ENCODE measurements around the gene PLXNC1.

PLXNC1 gene

DNA sequence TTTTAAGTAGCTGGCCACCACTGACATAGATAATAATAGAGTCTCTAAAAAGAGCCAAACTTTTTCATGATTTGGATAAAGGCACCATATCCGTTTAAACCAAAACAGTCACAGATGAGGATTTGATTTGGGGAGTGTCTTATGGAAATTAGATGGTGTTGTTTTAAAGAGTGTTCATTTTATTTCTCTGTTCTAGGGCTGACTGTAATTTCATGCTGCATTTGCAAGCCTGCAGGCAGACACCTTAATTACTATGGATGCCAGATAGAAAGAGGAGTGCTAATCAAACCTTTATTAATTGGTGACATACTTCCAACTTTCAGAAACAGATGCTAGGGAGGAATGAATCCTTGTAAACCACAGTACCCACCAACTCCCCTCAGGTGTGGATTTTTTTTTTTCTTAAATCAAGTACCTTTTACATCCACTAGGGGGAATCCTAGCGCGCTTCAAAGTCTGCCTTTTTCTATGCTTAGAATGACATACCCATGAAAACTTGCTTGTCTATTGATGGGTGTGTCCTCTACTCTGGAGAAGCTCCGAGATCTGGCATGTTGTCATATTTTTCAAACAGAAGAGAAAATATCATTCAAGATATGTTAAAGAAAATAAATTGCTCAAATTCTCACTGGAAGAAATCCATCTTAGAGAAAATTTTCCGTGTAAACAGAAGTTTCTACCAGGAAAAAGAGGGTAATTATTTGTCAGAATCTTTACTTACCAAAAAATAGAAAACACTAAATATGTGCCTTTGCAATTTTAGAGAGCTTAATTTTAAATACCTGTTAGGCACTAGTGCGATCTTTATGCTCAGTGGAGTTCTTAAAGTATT, 14.2 kb upstream of the PLXNC1 start:
- peak in 1 of 2 experiments; percentile 21 for DNase-seq (ENCODE audit: low read depth in 2 of 2)

DNA sequence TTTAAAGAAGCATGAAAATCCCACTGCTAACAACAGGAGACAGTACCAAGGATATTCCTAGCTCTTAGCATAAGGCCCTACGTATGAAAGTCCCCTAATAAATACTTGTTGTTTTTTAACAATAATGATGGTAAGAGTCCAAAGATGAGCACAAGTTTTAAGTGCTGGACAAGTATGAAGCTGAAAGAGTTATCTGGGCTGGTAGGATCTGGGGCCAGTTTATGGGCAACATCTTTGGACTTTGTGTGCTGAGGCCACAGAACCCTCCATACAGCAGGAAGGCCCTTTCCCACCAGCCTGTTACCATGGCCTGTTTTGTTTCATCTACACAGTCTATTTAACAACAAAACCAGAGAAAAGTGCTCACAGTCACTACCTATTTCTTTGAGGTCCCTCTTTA, 12.5 kb upstream of the PLXNC1 start:
- DNase-seq (ENCODE audit: low read depth in 2 of 2): no peak

DNA sequence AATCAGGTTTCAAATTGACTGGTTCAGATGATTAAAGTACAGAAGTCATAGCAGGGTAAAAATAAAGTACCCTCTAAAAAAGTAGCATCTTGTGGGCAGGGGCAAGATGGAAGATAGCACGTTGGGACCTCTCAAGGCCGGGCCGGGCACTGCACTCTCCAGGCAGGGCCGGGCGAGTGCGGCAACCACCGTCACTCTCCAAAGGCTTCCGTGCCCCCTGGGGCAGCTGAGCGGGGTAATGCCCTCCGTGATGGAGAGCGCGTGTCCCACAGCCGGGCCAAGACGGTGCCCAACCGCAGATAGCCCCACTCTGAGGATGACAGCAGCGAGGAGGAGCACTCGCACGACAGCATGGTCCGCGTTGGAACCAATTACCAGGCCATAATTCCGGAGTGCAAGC, 8.6 kb upstream of the PLXNC1 start:
- no peak for DNase-seq (ENCODE audit: low read depth in 2 of 2)

GRCh38 chr12:94140556-94140955, 7.8 kb upstream of the PLXNC1 start:
- no peak for DNase-seq (ENCODE audit: low read depth in 2 of 2)

- DNase-seq (ENCODE audit: low read depth in 2 of 2): no peak
These were observed 7.2 kb upstream of the PLXNC1 start for GRCh38 chr12:94141004-94141764.

DNA sequence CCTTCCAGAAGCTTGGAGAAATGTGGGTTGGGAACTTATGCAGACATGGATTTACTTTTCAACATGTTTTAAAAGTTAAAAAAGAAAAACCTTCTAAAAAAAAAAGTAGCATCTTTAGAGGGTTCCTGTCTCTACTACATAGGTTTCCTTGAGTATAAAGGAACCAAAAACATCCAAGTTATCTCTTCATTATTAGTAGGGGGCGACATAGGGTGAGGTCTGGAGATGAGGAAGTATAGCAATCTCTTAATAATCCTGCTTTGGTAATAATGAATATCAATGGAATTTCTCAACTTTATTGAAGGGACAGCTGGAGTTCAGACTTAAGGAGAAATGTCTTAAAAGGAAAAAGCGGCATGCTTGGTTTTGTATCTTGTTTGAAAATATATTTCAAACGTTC, 6.5 kb upstream of the PLXNC1 start:
- DNase-seq (ENCODE audit: low read depth in 2 of 2): no peak

DNA sequence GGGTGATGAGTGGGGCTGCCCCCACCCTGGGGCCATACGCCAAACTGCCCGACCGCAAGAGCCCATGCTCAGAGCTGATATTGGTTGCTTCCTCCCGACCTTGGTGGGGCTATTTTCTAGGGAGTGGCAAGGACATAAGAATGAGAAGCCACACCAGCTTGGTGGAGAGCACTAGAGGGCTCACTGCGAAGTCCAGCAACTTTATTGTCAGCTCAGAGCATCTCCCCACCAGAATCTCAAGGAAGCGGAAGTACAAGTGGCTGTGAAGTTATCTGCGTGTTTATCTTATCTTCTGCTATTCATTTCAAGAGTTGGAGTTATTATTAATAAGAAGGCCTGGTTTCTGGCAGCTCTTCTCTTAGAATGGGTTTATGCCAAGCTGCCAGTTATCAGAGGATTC, 4.9 kb upstream of the PLXNC1 start:
- no peak for DNase-seq (ENCODE audit: low read depth in 2 of 2)

- DNase-seq (ENCODE audit: low read depth in 2 of 2): no peak
These were observed 4.4 kb upstream of the PLXNC1 start for GRCh38 chr12:94143951-94144350.

DNA sequence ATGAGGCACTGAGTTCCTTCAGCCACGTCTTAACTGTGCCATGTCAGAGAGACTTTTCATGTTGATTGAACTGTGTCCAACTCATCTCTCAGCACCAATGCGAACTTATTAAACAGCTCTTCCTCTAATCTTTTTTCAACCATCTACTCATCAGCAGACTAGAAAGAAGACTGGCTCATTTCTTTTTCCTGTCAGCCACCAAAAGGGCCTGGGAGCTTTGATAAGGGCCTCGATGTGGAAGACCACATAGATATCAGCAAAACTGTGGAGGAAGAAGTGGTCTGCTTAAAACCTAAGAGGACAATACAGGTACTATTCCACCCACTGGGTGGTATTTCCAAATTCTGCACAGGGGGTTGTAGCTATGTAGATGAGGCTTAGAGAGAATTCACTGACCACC, 3.6 kb upstream of the PLXNC1 start:
- no peak for DNase-seq (ENCODE audit: low read depth in 2 of 2)

GRCh38 chr12:94145191-94145983, 3.0 kb upstream of the PLXNC1 start:
- peak; percentile 20 to 30 for DNase-seq (ENCODE audit: low read depth in 2 of 2)

DNA sequence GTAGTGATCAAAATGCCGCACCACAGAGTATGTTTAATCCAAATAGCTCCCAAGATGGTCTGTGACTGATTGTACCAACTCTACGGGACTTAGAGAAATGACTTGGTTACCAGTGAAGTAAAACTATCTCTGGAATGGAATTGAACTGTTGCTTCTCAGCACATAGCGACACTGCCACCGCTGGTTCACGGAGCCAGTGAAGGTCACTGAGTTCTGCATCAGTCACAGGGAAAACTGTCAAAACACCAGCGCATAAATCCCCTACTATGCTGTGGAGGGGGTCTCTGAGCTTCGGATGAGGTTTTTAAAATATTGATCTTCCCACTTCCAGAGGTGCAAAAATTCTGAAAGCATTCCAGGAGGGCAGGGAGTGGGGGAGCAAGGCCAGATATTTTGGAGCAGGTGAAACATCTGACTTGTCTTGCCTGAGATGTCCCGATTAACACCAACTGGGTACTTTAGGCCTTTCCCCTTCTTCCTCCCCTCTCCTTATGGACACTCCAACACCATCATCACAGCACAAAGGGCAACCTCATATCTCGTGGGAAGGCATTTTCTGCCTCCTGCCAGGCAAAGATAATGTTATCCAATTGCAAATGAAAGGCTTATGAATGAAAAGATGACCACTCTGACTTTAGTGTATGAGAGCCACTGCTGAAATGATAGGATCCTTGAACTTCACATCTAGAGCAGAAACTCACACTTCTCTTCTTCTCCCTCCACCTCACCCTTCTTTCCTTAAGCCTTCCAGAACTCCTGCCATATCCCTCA, 2.0 kb upstream of the PLXNC1 start:
- no peak for DNase-seq (ENCODE audit: low read depth in 2 of 2)

GRCh38 chr12:94147387-94147990, 888 bp upstream of the PLXNC1 start:
- no peak for DNase-seq (ENCODE audit: low read depth in 2 of 2)

DNA sequence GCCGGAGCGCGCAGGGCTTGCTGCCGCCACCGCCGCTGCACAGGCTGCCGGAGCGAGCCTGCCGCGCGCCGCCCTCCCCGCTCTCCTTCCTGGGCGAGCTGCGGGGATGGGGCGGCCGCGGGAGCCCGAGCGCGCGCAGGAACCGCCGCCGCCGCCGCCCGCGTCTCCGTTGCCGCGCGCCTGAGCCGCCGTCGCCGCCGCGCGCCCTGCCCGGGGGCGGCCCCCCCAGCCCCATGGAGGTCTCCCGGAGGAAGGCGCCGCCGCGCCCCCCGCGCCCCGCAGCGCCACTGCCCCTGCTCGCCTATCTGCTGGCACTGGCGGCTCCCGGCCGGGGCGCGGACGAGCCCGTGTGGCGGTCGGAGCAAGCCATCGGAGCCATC, 352 bp downstream of the PLXNC1 start:
- no peak for DNase-seq (ENCODE audit: low read depth in 2 of 2)

- DNase-seq (ENCODE audit: low read depth in 2 of 2): no peak
These were observed 873 bp downstream of the PLXNC1 start for GRCh38 chr12:94149119-94149780.

- DNase-seq (ENCODE audit: low read depth in 2 of 2): no peak
These were observed 1.4 kb downstream of the PLXNC1 start for GRCh38 chr12:94149781-94150239.

DNA sequence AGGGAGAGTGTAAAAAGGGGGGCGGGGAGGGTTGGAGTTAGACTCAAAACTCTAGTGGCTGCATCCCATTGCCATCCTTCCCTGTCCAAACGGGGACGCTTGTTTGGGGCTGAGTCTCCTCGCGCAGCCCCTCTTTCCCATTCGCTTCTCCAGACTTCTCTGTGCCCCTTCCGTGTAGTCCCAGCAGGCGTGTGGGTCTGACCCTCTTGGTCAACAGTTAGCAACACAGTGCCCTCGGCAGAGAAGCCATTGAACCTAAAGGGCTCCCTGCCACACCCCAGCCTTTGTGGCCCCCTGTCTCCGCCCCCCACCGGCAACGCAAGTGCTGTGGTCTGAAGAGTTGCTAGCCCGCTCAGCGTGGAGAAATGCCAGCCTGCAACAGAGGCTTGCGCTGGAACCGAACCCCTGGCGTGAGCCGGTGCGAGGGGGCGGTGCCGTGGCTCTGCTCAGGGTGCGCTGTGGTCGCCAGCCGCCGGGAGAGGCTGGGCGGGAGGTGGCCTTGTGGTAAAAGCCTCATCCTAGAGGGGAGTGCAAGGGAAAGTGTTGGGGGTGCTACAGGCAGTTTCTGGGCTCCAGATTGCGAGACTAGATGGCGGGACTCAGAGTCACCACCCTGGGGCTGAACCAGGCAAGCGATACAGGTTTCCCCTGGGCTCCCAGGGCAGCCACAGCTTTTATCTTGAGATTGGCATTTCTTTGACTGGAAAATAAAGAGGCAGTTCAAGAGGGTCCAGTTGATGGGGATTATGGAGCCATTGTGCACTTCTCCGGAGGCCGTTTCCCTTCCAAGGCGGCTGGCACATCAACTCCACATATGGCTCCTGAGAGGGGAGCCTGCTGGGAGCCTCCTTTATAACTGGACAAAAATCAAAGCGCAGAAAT, 2.1 kb downstream of the PLXNC1 start:
- DNase-seq (ENCODE audit: low read depth in 2 of 2): no peak

DNA sequence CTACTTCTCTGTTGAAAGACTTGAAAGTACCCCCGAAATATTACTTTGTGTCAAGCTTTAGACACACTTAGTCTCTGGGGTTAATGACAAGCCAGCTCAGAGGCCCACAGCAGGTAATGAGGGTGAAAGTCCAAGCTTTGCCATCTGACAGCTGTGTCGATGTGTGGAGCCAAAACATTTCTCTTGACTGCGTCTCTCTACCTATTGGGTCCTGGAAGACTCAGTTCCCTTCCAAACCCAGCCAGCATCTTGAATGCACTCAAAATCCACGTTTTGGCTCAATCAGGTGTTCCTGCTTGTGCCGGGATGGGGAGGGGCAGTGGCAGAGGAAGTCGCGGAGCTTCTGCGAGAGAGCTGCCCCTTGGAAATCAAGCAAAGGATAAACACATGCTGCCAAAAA, 3.2 kb downstream of the PLXNC1 start:
- no peak for DNase-seq (ENCODE audit: low read depth in 2 of 2)

DNA sequence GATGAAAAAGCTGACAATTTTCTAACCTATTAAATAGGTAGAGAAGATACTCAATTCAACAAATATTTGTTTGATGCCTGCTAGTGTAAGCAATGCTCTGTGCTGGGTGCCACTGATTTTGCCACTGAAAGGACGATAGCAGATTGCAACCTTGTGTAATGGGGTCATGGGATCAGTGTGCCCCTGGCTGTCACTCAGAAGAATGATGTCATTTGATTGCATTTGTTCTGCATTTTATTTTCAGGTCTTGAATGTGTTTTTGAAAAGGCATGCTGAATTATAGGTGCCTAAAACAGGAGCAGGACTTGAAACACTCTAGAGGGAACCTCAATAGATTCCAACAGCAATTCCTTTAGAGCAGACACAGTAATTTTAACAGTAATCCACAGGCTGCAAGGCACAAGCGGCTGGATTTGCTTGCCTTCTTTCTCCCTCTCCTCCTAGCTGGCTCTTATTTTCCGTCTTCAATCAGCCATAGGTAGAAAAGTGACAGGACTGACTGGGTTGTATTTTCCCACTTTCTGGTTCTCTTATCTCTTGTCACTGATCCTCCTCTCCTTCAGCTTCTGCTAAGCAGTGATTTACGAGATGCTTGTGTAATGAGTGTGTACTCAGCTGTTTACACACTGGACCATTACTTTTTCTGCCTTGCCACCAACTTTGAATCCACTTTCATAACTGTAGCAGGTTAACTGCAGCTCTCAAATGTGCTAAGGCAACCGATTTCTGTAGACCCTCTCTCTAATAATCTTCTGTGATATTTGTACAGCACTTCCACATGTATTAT, 4.1 kb downstream of the PLXNC1 start:
- DNase-seq (ENCODE audit: low read depth in 2 of 2): no peak

- no peak for DNase-seq (ENCODE audit: low read depth in 2 of 2)
These were observed 8.8 kb downstream of the PLXNC1 start for GRCh38 chr12:94157181-94157580.

Measured in fibroblast of skin of left biceps (primary cell).